Daoy (cell line): Measurements from ENCODE around the gene FRMPD2. TPM values are rescaled to one million over a fixed set of nuclear protein-coding genes. Genes with fewer than 3 reads are reported as not detected.
"Not testable (repeated sequence)": the region's sequence is repeated elsewhere in the genome, so short reads cannot be mapped to it uniquely, and the experiment has no call there.

Experiments
- DNase-seq: peaks from one replicate; pipeline ENCODE4 v3.0.0-alpha.2; 2015; ENCODE audit warnings: low read depth
- total RNA-seq: library from RNA; depleted of rRNA; stranded (reverse); fragments of >200 nt; shearing (Covaris generic); gene quantifications from 2 replicates; pipeline ENCODE4 v1.2.3, GENCODE V29; 2014; rRNA removed

Gene FRMPD2
- total RNA-seq, 1 experiment from 2014 or later = not detected

GRCh38 chr10:48139953-48140850, 134.3 kb downstream of the FRMPD2 start:
- not testable (repeated sequence) for DNase-seq

GRCh38 chr10:48128954-48129353, 145.5 kb downstream of the FRMPD2 start:
- DNase-seq = not testable (repeated sequence)

- not testable (repeated sequence) for DNase-seq
Observed at GRCh38 chr10:48126251-48126650, 148.2 kb downstream of the FRMPD2 start.

- not testable (repeated sequence) for DNase-seq
Observed at GRCh38 chr10:48125631-48126030, 148.9 kb downstream of the FRMPD2 start.

- not testable (repeated sequence) for DNase-seq
Observed at GRCh38 chr10:48122618-48123017, 151.9 kb downstream of the FRMPD2 start.

- not testable (repeated sequence) for DNase-seq
Observed at GRCh38 chr10:48110277-48110676, 164.2 kb downstream of the FRMPD2 start.

Other genes starting within 250 kb of the FRMPD2 start
- 37.9 and 62.8 TPM in 2 replicates for gene MAPK8, start 32.0 kb upstream of the FRMPD2 start, total RNA-seq